Subcutaneous preadipocyte (primary cell): Measurements from ENCODE around the gene RPE. TPM values are rescaled to one million over a fixed set of nuclear protein-coding genes. Genes with fewer than 3 reads are reported as not detected.

Experiments
- total RNA-seq: library from RNA; depleted of rRNA; stranded (reverse); fragments of >200 nt; gene quantifications from 2 replicates; pipeline ENCODE4 v1.2.3, GENCODE V29; 2012

The RPE gene
- total RNA-seq: 71.9 and 72.0 TPM in 2 replicates

DNA sequence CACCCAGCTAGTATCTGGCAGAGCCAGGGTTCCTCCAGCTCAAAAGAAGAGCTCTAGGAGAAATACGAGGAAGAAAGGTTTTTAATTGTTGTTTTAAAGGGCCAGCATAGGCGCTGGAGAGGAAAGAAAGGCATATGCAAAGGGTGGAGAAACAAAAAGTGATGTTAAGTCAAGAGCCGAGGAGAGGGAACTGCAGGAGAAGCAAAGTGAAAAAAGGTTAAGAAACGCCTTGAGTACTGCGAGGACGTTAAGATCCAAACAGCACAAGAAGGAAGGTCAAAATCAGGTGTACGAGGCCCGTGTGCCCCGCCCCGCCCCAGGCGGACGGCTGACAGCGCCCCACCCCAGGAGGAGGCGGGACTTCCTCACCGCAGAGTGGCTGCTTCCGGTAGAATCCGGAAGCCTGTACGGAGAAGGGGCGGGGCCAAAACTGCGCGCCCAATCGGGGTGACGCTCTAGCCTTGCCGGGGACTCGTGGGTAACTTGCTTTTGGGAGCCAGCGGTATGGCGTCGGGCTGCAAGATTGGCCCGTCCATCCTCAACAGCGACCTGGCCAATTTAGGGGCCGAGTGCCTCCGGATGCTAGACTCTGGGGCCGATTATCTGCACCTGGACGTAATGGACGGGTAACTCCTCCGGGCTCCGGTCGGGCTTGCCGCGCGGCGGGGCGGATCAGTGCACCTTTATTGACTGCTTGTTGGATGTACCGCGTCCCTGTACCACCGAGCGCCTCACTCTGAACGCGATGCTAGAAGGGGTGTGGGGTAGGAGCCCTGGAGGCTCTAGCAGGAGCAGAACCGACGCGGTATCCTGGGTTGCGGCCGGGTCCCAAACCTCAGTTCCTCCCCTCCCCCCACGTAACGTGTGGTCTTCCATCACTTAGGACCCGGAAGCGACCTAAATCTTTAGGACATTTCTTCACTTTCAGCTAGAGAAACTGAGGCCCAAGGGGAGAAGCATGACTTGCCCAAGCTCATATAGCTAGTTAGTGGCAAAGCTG lies at the start of gene RPE:
TSS of gene RPE (plus strand) at position 481 of the 1,000 bp plus-strand sequence. CDS start at position 505, 24 bp downstream.

Other genes with a start within 250 kb of the RPE start
- gene UNC80, start 230.8 kb upstream of the RPE start, total RNA-seq: not detected in 2 replicates
- 11.4 and 12.3 TPM in 2 replicates for gene KANSL1L, start 168.8 kb downstream of the RPE start, total RNA-seq
- gene ACADL, start 222.8 kb downstream of the RPE start, total RNA-seq: 0.20 and 0.37 TPM in 2 replicates